ENCODE measurements around the gene AATF. TPM values are rescaled to one million over a fixed set of nuclear protein-coding genes. Genes with fewer than 3 reads are reported as not detected.

Gene AATF
- total and polyA plus RNA-seq, 2 of the 8 experiments (the other 6 are each of a cell fraction or from before 2014, with no cell fraction given), result 20.1 to 62.8 TPM

- TF ChIP-seq JUND (IDR thresholded peaks at IDR 0.05; ENCODE audit: low read length) (no peak), RXRA (IDR thresholded peaks at IDR 0.05; ENCODE audit: insufficient read depth, low read depth, low read length) (no peak), ZNF274 (IDR thresholded peaks at IDR 0.05; ENCODE audit: borderline replicate concordance, extremely low read depth, low read length) (no peak), SIN3A (conservative IDR thresholded peaks at IDR 0.05 in 1 of 2, IDR thresholded peaks at IDR 0.05 in 1 of 2; ENCODE audit: low read depth in 1 of 2, low read length in 2 of 2) (no peak), USF2 (IDR thresholded peaks at IDR 0.05; ENCODE audit: low read length) (no peak)
- no peak overlapping the region for H3K23ac ChIP-seq (ENCODE audit: insufficient read length)
- H3K36me3 ChIP-seq (ENCODE audit: control insufficient read depth in 2 of 4, insufficient read depth in 4 of 4, low read length in 3 of 4), result peaks cover 0 to 2% (median 0%) of the 10 kb centered on the region in 4 experiments; a peak in 3 of 8 replicates
- H3K56ac ChIP-seq (replicated peaks; ENCODE audit: insufficient read length, low read depth, low read length), result no peak overlapping the region
- H3K23me2 ChIP-seq (ENCODE audit: low read depth, low read length), result no peaks in the 10 kb centered on the region
- no peak overlapping the region for H3K14ac ChIP-seq (ENCODE audit: insufficient read length)
- no peak overlapping the region for H2BK120ac ChIP-seq (replicated peaks; ENCODE audit: low read depth, low read length)
- WGBS, 2 experiments (ENCODE audit: extremely low coverage in 1 of 2, insufficient coverage in 1 of 2, insufficient read length in 1 of 2, insufficient replicate concordance in 2 of 2, low coverage in 1 of 2, low lambda C conversion rate in 2 of 2, missing lambda C conversion rate in 1 of 2), result 100% methylated on average over 1 of the region's 1 CpG; no CpG with 5 or more reads in 1 of the 2 experiments
- H3K9ac ChIP-seq (replicated peaks in 1 of 4; ENCODE audit: extremely low read depth in 1 of 4, low read depth in 3 of 4, low read length in 3 of 4), result no peak overlapping the region
- H3K4me3 ChIP-seq (ENCODE audit: extremely low read depth in 1 of 4, insufficient read depth in 2 of 4, low read depth in 3 of 4, low read length in 4 of 4), result no peak overlapping the region
- H2BK12ac ChIP-seq (ENCODE audit: low read depth, low read length), result no peak overlapping the region
- H2BK15ac ChIP-seq (ENCODE audit: low read length), result no peak overlapping the region
- peaks cover 0 to 11% of the 10 kb centered on the region in 2 experiments; a peak in 1 of 4 replicates for H3K9me3 ChIP-seq (ENCODE audit: insufficient read depth in 2 of 2, low read depth in 1 of 2, low read length in 1 of 2)
- peaks cover 6 to 17% (median 13%) of the 10 kb centered on the region in 4 experiments for H3K4me1 ChIP-seq (replicated peaks in 1 of 4; ENCODE audit: control insufficient read depth in 3 of 4, insufficient read depth in 4 of 4, low read length in 3 of 4)
- H4K20me1 ChIP-seq (replicated peaks in 1 of 2; ENCODE audit: control insufficient read depth in 1 of 2, insufficient read depth in 2 of 2, low read length in 2 of 2), result no peaks in the 10 kb centered on the region
- no peak overlapping the region for H2AFZ ChIP-seq (ENCODE audit: low read length)
- FAIRE-seq (no peak), DNase-seq (ENCODE audit: low read depth in 1 of 2, low spot score in 2 of 2) (no peak)
- no peak overlapping the region for H4K8ac ChIP-seq (ENCODE audit: extremely low read depth, insufficient read depth, low read length)
- H3K27ac ChIP-seq (ENCODE audit: low read depth, low read length), result no peak overlapping the region
- CTCF ChIA-PET (ENCODE audit: partially characterized antibody), result interaction anchor here (2.4 kb wide), 1 partner anchor 12 kb away, joined by 14 read pairs; no protein-coding TSS in a partner anchor
- no peak overlapping the region for H2BK5ac ChIP-seq (ENCODE audit: low read depth, low read length)
- no peaks in the 10 kb centered on the region for H3K27me3 ChIP-seq (replicated peaks in 1 of 4; ENCODE audit: control insufficient read depth in 3 of 4, extremely low read depth in 1 of 4, insufficient read depth in 3 of 4, low read length in 3 of 4)
- no peak overlapping the region for H3K4me2 ChIP-seq (ENCODE audit: insufficient read depth in 1 of 2, low read depth in 2 of 2, low read length in 2 of 2)
- H3K79me2 ChIP-seq (ENCODE audit: control insufficient read depth in 1 of 2, insufficient read depth in 2 of 2, low read length in 2 of 2), result no peaks in the 10 kb centered on the region
- no peak overlapping the region for H3K4ac ChIP-seq (replicated peaks; ENCODE audit: insufficient read length, low read depth, low read length)
- H2AK5ac ChIP-seq (ENCODE audit: low read depth, low read length), result no peak overlapping the region
- POLR2A ChIA-PET (ENCODE audit: partially characterized antibody), result no interaction called here
- H4K5ac ChIP-seq (ENCODE audit: insufficient read length, low read depth, low read length), result no peak overlapping the region
- H3K18ac ChIP-seq (ENCODE audit: extremely low read depth, low read length), result no peak overlapping the region
- no peak overlapping the region for H2BK20ac ChIP-seq (ENCODE audit: low read length)
- no peaks in the 10 kb centered on the region for H3K79me1 ChIP-seq (ENCODE audit: low read depth, low read length)
- H4K91ac ChIP-seq (replicated peaks; ENCODE audit: insufficient read length, low read length), result no peak overlapping the region
Observed at GRCh38 chr17:37079735-37080134, 131.0 kb downstream of the AATF start.

Measured in H1 (cell line).